NCI-H128 (cell line): Measurements from ENCODE around the gene RABGAP1L.
"Not testable (repeated sequence)": the region's sequence is repeated elsewhere in the genome, so short reads cannot be mapped to it uniquely, and the experiment has no call there.

Source experiments
- DNase-seq: peaks from one replicate; lab custom pipeline; 2025; ENCODE audit not compliant: unreplicated experiment; lab: John Stamatoyannopoulos, UW

The RABGAP1L gene

DNA sequence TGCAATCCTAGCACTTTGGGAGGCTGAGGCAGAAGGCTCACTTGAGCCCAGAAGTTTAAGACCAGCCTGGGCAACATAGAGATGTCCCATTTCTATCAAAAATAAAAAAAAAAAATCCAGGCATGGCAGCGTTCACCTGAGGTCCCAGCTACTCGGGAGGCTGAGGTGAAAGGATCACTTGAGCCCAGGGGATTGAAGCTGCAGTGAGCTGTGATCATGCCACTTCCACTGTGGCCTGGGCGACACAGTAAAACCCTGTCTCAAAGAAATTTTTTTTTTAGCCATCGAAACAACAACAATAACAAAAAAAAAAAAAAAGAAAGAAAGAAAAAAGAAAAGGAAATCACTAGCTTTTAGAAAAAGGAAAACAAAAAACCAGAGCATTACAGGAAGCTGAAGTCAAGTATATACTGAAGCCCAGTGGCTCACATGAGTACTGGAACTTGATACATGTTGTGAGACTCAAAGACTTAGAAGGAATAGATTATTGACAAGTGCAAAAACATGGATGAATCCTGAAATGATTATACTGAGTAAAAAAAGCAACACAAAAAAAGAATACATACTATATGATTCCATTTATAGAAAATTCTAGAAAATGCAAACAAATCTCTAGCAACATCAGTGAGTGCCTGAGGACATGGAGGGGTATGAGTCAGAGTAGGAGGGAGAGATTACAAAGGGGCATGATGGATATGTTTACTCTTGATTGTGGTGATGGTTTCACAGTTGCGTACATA, 6.1 kb upstream of the RABGAP1L start:
- DNase-seq: no peak

DNA sequence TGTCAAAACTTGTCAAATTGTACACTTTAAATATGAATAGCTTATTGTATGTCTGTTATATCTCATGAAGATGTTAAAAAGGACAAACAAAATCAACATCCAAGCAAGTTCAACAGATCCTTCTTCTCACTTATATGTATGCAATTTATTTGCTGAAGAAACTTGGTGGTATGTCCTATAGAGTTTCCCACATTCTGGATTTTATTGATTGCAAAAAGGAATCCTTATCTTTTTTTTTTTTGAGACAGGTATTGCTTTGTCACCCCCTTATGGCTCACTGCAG, 5.6 kb upstream of the RABGAP1L start:
- DNase-seq: no peak

DNA sequence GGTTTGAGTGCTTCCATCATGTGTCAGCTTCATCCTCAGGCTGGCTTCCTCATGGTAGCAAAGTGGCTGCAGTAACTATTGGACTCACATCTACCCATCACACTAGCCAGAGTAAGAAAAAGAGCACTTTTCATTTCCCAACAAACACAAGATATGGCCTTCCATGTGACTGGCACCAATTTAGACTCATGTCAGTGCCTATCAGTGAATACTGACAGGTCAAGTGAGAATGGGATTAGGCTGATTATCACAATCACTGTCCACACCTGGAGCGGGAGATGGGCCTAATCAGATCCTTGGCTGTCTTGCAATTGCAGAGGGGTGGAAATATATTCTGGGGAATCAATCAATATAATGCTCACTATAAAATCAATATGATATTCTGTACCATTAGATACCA, 2.9 kb upstream of the RABGAP1L start:
- DNase-seq: no peak

DNA sequence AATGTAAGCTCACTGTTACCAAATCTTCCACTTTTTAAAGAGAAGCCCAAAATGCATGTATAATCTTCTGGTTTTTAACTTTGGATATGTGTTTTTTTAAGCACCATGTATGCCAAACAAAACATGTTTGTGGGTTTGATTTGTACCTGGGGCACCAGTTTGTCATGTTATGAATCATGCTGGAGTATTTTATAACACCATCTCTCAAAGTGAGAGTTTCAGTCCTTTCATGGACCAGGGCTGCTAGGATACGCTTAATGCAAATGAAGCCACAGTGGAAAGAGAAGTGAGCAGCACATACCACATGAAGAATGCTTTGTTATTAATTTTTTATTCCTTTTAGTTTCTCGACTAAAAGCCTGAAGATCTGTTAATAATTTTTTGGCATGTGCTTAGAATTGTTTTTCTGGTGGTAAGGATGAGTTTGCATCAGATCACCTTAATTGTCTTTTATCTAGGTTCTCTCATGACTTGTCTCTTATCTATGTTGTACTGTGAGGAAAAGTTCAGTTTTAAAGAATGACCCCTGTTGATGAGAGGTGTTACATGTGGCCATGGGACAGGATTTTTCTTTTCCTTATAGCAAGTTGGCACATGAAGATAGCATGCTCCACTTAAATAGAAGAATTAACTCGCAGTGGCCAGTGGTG, 2.0 kb upstream of the RABGAP1L start:
- DNase-seq: no peak

DNA sequence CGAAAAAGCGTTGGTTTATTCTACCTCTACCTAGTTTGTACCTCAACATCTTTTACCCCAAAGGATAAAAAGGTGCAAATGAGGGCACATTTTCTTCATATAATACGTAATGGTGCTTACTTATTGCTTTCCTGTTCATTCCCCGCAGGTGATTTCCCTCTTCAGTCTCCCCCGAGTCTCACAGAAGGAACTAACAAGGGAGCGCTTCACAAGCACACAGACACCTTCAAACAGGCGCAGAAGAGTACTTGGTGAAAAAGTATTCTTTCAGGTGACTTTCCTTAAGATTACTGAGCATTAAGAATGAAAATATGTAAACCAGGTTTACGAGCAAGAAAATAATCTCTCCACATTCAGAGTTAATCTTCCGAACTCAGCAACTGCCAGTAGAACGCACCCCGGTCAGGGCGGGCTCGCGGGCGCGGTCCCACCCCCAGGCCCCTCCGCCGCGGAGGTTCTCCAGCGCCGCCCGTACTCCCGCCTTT, 511 bp upstream of the RABGAP1L start:
- no peak for DNase-seq

DNA sequence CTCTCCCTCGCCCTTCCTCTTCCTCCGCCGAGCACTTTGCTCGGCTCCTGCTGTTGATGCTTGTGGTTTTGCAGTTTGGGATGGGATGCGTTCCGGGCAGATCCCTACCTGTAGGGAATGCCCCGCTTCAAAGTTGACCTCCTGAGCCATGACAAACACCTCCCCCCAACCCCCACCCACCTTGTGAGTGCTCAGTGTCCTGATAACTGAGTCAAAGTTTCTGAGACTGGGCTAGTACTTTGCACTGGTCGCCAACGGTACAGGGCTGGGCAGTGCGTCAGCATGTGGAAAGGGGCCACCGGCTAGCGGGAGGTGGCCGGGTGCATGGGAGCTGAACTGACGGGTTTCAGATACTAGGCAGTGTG, 771 bp downstream of the RABGAP1L start:
- no peak for DNase-seq

DNA sequence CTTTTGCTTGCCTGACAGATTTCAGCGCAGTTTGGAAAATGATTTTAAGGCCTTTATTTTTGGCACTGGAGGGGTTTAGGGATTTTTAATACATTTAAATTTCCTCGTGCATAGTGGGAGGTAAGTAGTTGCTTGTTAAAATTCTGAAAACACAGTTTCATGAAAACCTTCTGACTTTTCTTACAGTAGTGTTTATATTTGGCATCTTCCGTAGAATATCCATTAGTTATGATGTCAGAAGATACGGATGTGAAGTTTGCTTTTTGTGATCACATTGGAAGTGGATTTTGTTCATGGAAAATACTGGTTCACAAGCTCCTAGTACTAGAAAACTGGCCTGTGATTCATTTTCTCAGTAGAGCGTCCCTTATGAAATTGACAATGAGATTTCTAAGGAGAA, 1.3 kb downstream of the RABGAP1L start:
- no peak for DNase-seq

DNA sequence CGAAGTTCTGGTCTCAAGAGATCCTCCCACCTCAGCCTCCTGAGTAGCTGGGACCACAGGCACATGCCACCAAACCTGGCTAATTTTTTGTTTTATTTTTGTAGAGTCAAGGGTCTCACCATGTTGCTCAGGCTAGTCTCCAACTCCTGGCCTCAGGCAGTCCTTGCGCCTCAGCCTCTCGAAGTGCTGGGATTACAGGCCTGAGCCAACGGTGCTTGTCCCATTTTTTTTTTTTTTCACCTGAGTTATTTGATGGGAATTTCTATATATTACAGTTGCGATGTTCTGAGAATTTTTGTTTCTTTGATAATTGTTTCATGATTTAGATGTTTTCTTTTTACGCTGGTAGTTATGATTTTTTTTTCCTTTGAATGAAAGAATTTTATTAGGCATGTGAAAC, 2.5 kb downstream of the RABGAP1L start:
- DNase-seq: no peak

DNA sequence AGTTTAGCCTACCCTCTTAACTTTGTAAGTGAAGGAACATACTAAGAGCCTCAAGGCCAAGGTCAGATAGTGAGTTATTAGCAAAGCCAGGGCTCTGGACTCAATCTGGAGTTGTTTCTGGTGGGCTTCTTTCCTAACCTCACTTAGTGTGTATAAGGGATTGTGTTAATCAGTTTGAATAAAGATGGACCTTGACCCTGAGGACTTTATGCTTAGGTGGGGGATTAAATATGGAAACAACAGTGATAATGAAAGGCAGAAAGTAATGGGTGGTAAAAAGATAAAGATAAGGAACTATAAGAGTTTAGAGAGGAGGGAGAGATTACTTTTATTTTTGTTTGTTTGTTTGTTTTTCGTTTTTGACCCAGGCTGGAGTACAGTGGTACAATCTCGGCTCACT, 5.5 kb downstream of the RABGAP1L start:
- DNase-seq: no peak

DNA sequence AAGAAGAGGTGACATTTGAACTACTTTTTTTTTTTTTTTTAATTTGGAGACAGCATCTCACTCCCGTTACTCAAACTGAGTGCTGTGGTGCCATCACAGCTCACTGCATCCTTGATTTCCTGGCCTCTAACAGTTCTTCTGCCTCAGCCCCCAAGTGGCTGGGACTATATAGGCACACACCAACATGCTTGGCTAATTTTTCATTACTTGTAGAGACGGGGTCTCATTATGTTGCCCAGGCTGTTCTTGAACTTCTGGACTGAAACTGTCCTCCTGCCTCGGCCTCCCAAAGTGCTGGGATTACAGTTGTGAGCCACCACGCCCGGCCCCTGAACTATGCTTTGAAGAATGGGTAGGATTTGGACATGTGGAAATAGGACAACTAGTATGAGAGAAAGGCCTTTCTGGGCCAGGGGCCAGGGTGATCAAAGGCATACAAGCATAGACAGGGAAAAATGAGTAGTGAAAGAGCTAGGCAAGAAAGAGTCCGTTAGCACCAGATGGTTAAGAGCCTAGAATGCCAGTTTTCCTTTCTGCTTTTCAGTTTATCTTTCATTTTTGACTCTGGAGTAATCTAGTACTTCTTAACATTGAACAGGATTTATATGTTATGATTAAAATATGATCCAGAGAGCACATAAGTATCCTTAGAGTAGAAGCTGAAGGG, 6.3 kb downstream of the RABGAP1L start:
- no peak for DNase-seq

DNA sequence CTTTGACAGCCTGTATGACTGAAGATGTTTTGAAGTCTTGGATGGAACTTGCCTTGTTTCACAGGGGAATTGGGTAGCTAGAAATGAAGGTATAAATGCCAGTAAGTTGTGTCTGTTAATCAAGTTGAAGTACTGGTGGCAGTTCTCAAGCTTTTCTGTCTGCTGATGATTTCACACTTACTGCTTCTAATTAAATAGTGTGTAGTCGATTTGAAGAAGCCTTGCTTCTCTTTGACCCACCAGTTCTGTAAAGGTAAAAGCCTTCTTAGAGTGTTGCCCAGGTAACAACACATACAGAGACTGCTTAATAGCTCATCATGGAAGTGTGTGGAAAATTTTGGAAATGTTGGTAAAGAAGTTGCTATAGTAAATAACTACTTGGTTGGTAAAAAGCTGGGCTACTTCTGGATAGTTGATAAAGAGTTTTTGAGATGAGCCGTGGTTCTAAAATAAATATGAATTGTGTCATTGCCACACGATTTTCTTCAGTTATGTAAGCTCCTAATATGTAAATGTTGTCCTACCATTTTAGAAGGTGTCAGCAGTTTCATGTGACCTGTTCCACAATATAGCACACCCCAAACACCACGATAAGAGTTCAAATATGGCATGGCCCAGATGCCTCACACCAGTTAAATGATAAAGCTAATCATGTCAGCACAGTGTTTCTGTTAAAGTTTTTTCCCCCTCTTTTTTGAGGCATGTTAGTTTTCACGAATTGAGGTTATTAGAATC, 7.4 kb downstream of the RABGAP1L start:
- DNase-seq: no peak

DNA sequence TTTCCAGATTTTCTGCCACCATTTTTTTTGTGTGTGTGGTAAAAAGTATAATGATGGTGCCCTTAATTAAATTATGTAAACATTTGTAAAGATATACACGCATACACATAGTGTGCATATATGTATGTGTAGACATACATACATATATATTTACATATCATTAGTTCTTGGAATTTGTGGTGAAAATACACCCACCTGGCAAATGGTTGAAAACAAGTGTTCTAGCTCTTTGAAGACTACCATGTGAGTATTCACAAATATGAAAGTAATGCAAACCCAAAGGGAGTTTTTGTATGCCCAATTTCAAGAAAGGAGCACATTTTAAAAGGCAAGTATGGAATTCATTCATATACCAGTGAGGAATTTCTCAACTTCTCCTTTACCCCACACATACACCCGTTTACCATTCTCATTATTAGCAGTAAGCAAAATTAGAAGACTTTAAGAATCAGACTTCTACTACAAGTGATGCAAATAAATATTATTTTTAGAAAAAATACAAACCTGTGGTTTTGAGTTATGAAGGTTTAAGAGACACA, 8.0 kb downstream of the RABGAP1L start:
- no peak for DNase-seq

DNA sequence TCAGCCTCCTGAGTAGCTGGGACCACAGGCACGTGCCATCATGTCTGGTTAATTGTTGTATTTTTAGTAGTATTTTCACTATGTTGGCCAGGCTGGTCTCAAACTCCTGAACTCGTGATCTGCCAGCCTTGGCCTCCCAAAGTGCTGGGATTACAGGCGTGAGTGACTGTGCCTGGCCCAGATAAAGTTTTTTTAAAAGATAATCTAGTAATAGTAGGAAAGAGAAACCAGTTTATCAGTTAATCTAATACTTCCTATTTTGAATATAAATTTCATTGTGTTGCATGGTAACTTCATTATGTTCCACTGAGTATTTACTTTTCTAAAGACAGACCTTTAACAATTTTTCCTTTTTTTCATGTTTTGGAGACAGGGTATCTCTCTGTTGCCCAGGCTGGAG, 10.0 kb downstream of the RABGAP1L start:
- DNase-seq: no peak

DNA sequence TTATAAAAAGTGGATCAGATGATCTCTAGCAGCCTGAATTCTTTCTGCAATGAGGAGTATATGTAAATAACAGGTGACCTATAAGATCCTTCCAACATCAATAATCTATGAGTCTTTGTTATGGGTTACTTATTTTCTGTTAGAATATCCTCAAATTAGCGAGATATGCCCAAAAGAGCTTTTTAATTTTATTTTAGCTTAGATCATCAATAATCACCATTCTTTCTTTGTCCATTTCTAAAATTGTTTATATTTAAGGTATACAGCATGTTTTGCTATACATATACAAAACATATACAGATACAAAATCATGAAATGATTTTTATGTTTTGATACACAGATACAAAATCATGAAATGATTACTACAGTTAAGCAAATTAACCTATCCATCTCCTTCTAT, 11.8 kb downstream of the RABGAP1L start:
- no peak for DNase-seq

DNA sequence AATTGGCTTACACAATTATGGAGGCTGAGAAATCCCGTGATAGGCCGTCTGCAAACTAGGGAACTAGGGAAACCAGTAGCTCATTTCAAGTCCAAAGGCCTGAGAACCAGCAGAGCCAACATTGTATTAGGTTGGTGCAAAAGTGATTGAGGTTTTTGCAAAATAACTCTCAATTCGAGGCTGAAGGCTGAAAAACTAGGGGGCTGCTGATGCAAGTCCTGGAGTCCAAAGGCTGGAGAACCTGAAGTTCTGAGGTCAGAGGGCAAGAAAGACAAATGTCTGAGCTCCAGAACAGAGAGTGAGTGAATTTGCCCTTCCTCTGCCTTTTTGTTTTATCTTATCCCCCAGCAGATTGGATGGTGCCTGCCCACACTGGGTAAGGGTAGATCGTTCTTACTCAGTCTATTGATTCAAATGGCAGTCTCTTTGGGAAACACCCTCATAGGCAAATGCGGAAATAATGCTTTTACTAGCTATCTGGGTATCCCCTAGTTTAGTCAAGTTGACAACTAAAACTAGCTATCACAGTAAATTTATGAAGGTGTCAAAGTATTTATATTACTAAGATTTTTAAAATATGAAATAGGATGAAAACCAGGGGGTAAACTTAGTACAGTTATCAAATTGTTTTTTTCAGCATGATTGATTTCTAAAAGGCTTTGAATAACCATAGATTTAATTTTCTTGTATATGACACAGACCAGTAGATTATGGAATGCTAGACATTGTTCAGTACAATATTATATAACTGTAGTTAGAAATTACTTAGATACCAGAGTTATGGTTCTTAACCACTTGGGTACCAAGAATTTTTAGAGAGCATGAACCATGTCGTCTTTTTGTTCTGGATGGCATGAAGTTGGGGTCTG, 15.4 kb downstream of the RABGAP1L start:
- DNase-seq: no peak

DNA sequence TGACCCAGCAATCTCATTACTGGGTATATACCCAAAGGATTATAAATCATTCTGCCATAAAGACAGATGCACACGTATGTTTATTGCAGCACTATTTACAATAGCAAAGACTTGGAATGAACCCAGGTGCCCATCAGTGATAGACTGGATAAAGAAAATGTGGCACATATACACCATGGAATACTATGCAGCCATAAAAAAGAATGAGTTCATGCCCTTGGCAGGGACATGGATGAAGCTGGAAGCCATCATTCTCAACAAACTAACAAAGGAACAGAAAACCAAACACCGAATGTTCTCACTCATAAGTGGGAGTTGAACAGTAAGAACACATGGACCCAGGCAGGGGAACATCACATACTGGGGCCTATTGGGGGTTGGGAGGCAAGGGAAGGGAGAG, 19.1 kb downstream of the RABGAP1L start:
- DNase-seq: not testable (repeated sequence)

DNA sequence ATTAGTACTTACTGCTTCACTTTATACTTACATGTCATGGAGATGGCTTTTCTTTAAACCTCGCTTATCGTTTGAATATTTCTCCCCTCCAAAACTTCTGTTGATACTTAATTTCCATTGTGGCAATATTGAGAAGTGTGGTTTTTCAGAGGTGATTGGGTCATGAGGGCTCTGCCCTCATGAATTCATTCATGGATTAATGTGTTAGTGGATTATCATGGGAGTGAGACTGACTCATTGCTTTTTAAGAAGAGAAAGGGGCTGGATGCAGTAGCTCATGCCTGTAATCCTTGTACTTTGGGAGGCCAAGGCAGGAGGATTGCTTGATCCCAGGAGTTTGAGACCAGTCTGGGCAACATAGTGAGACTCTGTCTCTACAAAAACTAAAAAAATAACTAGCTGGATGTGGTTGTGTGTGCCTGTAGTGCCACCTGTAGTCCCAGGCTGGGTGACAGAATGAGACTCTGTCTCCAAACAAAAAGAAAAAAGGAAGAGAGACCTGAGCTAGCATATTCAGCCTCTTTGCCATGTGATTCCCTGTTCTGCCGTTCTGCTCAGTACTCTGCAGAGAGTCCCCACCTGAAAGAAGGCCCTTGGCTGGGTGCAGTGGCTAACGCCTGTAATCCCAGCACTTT, 30.2 kb downstream of the RABGAP1L start:
- no peak for DNase-seq

DNA sequence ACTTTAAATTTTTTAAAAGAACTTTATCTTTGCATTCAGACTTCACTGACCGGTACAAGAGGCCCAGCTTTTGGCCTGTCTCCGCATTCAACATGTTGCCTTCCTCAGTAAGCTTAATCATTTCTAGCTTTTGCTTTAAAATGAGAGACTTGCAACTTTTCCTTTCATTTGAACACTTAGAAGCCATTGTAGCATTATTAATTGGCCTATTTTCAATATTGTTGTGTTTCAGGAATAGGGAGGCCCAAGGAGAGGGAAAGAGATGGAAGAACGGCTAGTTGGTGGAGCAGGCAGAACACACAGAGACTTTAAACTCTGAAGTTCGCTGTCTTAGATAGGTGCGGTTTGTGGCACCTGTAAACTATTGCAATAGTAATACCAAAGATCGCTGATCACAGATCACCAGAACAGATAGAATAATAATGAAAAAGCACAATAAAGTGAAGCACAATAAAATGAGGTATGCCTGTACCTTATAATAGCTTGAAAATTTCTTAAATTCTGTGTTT, 31.4 kb downstream of the RABGAP1L start:
- no peak for DNase-seq

DNA sequence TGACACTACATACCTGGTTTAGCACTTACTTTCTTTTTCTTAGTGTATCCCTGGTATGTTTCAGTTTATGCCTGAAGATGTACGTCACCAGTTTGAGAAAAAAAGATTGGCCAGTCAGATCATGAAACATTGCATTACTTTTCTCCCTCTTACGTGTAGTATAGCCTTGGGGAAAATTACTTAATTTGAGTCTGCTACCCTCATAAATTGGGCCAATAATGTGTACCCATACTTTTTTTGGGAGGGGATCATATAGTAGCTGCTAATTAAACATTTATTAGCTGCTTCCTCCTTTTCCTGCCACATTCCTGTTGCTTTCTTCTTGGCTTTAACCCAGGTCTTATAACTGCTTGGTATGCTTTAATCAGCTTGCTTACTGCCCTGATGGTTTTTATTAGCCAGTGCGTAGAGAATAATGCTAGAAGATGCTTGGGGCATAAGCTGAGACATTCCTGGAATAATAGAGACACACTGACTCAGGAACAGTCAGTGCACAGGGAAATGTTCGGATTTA, 32.1 kb downstream of the RABGAP1L start:
- no peak for DNase-seq

DNA sequence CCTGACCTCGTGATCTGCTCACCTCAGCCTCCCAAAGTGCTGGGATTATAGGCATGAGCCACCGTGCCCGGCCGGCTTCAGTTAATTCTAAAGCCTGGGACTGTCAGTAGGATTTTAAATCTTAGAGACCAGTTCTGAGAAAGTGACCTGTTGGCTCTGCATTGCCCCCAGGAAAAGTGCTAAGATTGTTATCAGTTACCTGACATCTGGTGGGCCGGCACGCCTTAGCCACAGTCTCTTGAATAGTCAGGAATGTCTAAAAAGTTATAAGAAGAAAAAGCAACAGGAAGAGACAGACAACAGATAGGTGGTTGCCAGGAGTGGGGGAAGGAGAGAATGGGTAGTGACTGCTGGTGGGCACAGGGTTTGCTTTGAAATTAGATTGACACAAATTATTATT, 35.1 kb downstream of the RABGAP1L start:
- DNase-seq: no peak
